GM21423 (cell line): ENCODE measurements around the gene GTF2F2.
"Not testable (repeated sequence)": the region's sequence is repeated elsewhere in the genome, so short reads cannot be mapped to it uniquely, and the experiment has no call there.

ENCODE experiments used
- ATAC-seq: cut with Tn5 transposase; IDR thresholded peaks from one replicate; pipeline ENCODE4 v1.9.1; 2021; ENCODE audit warnings: mild to moderate bottlenecking, moderate library complexity; ENCODE audit not compliant: unreplicated experiment

GTF2F2 gene

DNA sequence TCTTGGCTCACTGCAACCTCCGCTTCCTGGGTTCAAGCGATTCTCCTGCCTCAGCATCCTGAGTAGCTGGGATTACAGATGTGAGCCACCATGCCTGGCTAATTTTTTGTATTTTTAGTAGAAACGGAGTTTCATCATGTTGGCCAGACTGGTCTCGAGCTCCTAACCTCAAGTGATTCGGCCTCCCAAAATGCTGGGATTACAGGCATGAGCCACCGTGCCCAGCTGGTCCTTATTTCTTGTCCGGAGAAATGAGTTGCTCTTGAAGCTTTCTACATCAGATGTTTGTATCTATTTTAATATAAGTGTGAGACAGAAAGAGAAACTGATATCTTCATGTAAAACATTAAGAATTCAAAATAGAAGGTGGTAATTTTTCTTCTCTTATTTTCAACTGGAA lies 124.4 kb downstream of the GTF2F2 start:
- not testable (repeated sequence) for ATAC-seq

GRCh38 chr13:45249662-45250061 lies 129.4 kb downstream of the GTF2F2 start:
- no peak for ATAC-seq

GRCh38 chr13:45254396-45254795 lies 134.1 kb downstream of the GTF2F2 start:
- no peak for ATAC-seq

DNA sequence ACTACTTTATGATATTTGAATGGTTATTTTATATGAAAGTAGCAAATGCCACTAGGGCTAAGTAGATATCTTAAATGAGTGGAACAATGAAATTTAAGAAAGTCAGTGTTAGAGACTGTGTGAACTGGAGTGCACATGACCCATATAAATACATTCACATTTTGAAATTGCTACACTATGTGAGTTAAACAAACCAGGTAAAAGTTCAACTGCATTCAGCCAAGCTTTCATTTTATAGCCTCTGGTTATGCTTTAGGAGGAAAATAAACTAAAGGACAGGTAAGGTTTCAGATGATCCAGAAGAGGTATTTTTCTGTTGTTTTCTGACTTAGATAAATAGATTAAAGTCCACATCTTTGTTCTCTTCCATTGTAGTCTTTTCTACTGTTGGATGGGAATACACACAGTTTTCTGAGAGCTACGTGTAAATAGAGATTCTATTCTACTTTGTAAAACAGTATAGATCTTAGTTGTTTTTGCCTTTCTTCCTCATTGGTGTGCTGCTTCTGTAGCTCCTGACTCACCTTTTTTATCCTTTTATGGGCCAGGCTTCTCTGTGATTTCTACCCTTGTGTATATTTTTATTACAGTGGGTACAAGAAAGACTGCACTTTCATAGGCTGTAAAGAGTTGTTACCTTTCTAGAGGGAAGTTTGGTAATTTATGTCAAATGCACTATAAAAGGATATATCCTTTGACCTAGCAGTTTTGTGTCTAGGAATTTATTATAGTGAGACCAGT lies 135.1 kb downstream of the GTF2F2 start:
- no peak for ATAC-seq

DNA sequence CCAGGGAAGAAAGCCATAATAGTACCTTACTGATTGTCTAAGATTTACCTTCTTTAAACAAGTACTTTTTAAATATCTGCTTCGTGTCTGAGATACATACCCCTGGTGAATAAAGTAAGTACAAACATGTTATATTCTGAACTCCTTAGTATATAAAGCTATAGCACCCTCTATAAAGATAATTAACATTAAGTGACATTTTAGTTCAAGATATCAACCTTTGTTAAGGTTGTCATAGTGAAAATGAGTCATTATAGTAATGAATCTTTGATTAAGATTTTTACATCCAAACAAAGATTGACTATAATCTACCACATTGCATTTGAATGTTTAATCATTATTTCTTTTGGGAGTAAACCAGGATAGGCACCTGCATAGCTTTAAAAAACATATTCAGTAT lies 135.9 kb downstream of the GTF2F2 start:
- ATAC-seq = no peak

DNA sequence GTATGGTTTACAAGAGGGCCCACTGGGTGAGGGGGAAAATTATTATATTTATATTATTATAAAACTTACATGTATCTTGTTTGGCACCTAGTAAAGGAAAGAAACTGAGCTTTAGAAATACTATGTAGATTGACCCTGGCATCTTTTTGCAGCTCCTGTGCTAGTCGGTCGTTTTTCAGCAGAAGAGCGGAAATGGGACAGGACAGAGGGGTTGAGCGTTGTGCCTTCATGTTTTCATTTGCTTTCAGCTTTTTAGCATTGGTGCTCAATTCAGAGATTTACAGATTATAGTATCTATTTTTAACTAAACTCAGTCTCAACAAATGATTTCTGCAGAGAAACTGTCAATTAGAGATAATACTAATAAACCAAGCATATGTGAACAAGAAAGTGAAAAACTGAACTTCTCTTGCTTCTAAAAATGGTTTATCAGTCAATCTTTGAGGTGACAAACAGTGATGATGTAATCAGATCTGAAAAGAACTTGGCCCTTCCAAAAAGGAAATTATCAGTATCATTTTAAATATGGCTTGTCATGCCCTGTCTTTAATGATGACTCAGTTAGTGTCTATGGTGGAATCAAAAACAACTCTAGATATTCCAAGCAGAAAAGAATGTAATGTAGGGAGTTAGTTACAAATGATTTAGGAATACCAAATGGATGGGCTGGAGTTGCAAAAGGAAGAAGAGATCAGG lies 137.5 kb downstream of the GTF2F2 start:
- ATAC-seq = no peak

- ATAC-seq = no peak
Measured at GRCh38 chr13:45258334-45258675, 138.0 kb downstream of the GTF2F2 start.

DNA sequence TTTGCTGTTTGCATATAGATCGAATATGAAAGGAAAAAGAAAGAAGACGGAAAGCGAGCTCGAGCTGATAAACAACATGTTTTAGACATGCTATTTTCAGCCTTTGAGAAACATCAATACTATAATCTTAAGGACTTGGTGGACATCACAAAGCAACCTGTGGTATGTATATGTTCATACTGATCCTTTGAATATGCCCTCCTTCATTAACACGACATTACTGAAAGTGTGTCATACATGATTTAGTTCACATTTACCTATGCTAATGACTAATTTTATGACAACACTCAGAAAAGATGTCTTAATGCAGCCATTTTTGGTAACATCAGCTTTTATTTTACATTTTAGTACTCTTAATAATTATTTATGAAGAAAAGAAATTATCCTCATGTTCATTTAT lies 146.9 kb downstream of the GTF2F2 start:
- ATAC-seq = no peak

DNA sequence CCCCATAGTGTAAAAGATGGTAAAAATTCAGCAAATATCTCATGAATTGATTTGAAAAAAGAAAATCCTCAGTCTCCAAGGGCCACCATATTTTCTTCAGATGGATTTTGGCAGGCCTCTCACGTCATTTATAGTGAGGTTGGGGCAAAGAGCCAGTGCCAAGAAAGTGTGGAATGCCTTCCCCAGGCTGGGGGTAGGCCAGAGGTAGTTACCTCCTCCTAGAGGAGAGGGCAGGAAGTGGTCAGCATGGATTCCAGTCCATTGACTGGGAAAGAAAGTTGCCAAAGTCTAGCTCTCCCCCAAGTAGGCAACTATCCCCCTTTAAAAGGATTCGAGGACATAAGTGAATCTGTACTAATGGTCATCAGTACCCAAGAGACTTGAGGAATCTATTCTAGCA lies 148.9 kb downstream of the GTF2F2 start:
- ATAC-seq = no peak

- ATAC-seq = no peak
Measured at GRCh38 chr13:45276913-45277312, 156.6 kb downstream of the GTF2F2 start.

DNA sequence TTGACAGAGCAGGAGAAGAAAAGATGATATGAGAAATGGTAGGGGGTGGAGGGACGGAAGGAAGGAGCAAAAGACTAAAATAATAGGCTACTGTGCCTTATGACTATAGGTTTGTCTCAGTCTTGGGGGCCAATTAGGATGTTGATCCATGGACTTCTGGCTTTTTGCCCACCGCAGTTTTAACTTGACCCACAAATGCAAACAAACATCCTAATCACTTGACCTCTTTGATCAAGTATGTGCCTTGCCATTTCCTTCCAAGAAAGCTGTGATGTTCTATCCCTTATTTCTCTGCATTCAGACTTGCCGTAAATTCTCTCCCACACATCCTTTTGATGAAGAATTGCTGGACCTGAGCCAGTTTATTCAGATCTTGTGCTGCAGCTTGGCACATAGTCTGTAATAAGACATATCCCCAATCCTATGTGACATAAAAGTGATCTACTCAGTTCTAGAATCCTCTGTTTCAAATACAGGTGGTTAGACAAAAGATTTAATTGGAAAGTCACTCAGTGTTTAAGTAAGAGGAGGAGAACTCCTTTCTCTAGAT lies 157.9 kb downstream of the GTF2F2 start:
- ATAC-seq = no peak

DNA sequence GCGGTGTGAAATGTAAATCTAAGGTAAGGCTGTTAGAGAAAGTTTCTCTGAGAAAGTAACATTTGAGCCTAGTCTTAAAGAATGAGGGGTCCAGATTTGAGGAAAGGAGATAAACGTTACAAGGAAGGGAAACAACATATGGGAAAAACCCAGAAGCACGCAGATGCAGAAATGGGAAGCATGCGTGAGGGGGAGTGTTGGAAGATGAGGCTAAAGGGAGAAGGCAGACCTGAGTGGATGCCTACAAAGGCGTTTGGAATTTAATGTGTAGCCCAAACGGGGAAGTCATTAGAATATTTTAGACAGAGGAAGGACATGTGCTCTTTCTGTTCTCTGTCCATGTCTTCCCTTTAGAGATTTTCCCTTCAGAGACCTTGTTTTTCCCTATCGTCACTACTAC lies 159.7 kb downstream of the GTF2F2 start:
- no peak for ATAC-seq

DNA sequence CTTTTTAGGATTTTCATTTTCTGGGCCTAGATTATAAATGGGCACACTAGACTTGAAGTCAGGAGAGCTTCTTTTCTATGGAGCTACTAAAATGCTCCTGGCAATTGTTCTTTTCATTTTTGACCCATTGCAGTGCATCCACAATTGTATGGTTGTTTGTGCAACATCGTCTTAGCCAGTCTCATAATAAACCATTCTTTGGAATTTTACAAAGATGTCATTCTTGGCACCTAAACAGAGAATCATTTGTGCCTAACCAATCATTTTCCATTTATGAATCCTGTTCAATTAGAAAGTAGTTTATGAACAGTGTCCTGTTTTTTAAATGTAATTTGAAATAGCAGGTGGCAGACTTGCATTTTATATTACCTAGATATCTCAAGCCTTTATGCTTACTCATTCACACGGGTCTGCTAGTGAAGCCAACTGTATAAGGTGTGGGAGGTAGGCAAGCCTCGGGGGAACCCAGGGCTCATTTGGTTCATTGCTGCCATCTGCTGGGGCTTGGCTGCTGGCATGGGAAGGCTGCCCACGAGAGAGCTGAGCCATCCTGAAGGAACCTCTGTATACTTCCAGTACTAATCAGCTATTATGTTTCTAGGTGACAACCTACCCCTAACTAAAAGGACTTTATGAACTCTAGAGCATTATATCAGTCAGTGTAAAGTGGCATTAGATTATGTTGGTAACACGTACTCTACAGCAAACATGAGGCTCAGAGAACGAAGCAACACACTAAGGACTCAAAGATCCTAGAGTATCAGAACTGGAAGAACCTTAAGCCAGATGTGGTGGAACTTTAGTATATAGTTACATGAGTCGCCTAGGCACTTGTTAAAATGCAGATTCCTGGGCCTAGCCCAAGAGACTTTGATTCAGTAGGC lies 160.7 kb downstream of the GTF2F2 start:
- ATAC-seq = no peak

GRCh38 chr13:45282994-45283393 lies 162.7 kb downstream of the GTF2F2 start:
- ATAC-seq = no peak

DNA sequence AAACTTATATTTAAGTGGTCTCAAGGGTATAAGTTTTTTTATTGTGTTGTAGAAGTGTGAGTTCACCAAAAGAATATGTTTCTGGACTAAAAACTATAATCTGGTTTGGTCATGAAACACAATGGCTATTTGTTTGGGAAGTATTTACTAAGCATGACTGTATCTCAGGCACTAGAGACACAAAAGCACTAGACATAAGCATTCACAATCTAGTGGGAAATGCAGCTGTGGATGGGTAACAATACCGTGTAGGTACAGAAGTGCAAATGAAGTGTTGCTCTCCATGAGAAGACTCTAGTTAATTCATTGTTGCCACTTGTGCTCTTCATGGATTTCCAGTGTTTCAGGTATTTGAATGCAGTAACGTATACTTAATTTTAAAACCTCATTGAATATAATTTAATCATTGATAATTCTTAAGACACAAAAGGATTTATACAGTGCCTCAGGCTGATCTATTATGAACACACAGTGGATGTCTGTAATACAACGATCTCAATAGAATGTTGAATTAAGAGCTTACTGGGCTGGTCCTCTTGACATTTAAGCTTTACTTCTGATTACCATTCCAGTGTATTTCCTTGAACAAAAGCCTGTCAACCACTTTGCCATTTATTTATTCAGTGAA lies 169.7 kb downstream of the GTF2F2 start:
- ATAC-seq = no peak

DNA sequence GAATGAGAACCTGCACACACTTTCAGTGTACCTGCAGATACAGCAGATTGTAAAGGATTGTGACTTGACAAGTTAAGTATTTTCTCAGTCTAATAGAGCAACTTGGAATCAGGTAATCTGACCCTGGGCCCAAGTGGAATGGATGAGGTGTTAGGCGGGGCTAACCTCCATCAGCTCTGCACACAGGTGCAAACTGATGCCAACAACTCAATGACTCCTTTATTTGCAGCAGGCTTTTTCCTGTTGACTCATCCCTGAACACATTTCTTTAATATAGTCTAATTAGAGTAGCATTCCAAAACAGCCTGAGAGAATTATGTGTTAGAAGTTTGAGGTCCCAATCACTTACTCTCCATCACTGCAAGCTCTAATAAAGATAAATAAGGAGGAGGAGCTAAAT lies 171.9 kb downstream of the GTF2F2 start:
- ATAC-seq = no peak

DNA sequence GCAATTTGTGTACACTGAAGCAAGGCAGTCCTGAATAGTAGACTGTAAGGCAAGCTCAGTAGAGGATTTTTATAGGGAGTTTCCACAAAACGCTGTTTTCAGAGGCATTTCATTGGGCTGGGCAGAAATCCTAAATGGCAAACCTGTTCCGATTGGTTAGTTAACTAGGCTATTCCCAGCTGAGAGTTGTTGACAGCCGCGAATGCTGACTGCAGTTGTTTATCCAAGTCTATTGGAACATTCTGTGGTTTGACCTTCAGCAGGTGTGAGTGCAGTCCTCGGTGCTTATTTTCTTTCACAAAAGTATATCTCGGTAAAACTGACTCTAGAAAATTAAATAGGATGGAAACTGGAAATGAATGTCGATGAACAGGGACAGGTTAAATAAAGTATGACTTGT lies 175.2 kb downstream of the GTF2F2 start:
- no peak for ATAC-seq

- ATAC-seq = no peak
Measured at GRCh38 chr13:45296259-45296658, 175.9 kb downstream of the GTF2F2 start.

DNA sequence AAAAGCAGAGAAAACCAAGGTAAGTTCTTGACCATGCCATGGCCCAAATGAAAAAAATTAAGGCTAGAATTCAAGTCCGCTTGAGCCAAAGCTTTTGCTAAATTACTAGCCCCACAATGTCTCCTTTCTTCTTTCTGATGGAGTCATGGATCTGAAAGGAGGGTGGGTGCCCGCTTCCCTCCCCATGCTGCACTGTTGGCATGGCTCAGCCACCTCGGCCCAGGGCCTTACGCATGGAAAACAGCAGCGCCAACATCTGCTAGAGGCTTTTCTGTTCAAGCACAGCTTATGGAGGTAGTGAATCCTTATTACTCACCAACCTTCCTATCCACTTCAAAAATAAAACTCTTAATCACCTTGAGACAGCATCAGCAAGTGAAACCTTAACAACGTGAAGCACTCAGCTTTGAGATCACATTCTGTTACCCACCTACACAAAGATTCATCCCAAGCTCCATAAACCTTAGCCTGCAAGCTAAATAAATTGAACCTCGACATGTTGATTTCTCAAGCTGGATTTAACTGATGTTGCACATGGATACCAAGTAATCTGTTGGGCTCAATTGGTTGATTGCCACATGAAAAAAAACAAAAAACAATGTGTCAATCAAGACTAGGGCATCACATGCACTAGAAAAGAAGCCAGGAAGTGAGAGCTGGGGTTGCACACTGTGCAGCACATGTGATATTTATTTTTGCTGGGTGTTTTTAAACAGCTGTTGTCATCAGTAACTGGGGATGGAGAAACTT lies 177.3 kb downstream of the GTF2F2 start:
- ATAC-seq = no peak

DNA sequence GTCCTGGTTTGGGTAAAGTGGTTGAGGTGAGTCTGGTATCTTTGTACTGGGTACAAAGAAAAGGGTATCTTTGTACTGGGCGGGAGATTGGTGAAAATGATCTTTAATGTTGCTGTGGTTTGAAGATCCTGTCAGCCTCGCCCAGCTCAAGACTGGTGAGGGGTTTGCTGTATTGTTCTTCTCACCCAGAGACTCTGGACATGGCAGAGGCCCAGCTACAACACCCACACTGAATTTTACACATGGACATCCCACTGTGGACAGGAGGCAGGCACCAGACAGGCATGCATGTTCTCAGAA lies 177.8 kb downstream of the GTF2F2 start:
- ATAC-seq = no peak
